Right lobe of liver (tissue), 6 donors: ENCODE measurements around the gene ST7L. TPM values are rescaled to one million over a fixed set of nuclear protein-coding genes. Genes with fewer than 3 reads are reported as not detected.
A peak's percentile ranks its signal among the peaks of the same experiment; 100 is the strongest.

Source experiments
- ATAC-seq, 4 donors: fragments of 200-7000 bp; cut with Tn5 transposase; one replicate each; pipeline ENCODE4 v1.9.1; 2020; ENCODE audit warnings: mild to moderate bottlenecking in 4 of 4, moderate library complexity in 4 of 4
- DNase-seq, 3 donors: peaks; one replicate each; pipeline ENCODE4 v3.0.0-alpha.2; 2020
- H3K27ac ChIP-seq, 3 donors: fragments of 200-600 bp; one replicate each; pipeline ENCODE4 v1.8.0; 2022
- H3K27me3 ChIP-seq, 2 donors: fragments of 200-600 bp; one replicate each; pipeline ENCODE4 v1.8.0; 2022
- H3K36me3 ChIP-seq, 4 donors: fragments of 200-600 bp; sonication (generic) in 1 of 4; one replicate each; pipeline versions ENCODE4 v1.5.1 to v1.8.0; 2017 to 2022; ENCODE audit warnings: control low read depth in 1 of 4
- H3K4me1 ChIP-seq, 4 donors: fragments of 200-600 bp; sonication (generic) in 1 of 4; one replicate each; pipeline versions ENCODE4 v1.5.1 to v1.8.0; 2017 to 2022; ENCODE audit warnings: control low read depth in 1 of 4
- H3K4me3 ChIP-seq, 3 donors: fragments of 200-600 bp; one replicate each; pipeline ENCODE4 v1.8.0; 2022
- H3K9me3 ChIP-seq, 4 donors: fragments of 200-600 bp; sonication (generic) in 1 of 4; one replicate each; pipeline versions ENCODE4 v1.5.1 to v1.8.0; 2017 to 2022; ENCODE audit warnings: control low read depth in 1 of 4
- POLR2A ChIP-seq: fragments of 450-650 bp; IDR thresholded peaks from one replicate; pipeline ENCODE4 v1.6.1; 2017; ENCODE audit warnings: antibody characterized with exemption, mild to moderate bottlenecking
- WGBS: methylation state at CpG from one replicate; pipeline ENCODE4 v1.1.6; 2018; ENCODE audit warnings: low coverage, low lambda C conversion rate; ENCODE audit not compliant: insufficient coverage; ENCODE audit errors: missing lambda C conversion rate; 5-methylcytosine and 5-hydroxymethylcytosine counted together
- intact Hi-C, 2 donors: fragments of 100-400 bp; cut with DNase I; formaldehyde crosslinking; loops; one replicate each; pipeline versions ENCODE4 v1.11.2 to v1.14.1; 2022
- total RNA-seq, 6 experiments: library from RNA; depleted of rRNA in 2 of 6; stranded (reverse); fragments of >200 nt in 2 of 6; fragmentation: NEBNext Ultra II Directional in 3 of 6; extraction: Animal tissue kit (Norgen Biotek cat#: 25700) in 3 of 6; gene quantifications; one replicate each; pipeline versions ENCODE4 v1.1.0 to v1.2.4, GENCODE V29; 2016 to 2023
- TF ChIP-seq, protein P1 (sequence below), 4 donors: fragments of 200-600 bp in 3 of 4; fragments of 450-650 bp in 1 of 4; IDR thresholded peaks; one replicate each; pipeline versions ENCODE4 v1.5.1 to v1.8.0; 2016 to 2022; ENCODE audit warnings: antibody characterized with exemption in 4 of 4, mild to moderate bottlenecking in 2 of 4
- donor health status: DM: no; HTN: yes; CAD: no.
- donor health status: DM: no; HTN: no; CAD: no.
- donor health status: DM: no; HTN: no; CAD: no.
- donor health status: DM: no; HTN: yes; CAD: no.
- donor health status: DM: no; HTN: yes; CAD: no.

The ST7L gene
- total RNA-seq, 6 experiments from 2014 or later, result 7.4 to 12.7 (median 8.6) TPM

GRCh38 chr1:112504661-112505399 is 114.1 kb downstream of the ST7L start:
- H3K9me3 ChIP-seq, result no peaks in the 10 kb centered on the region
- ATAC-seq (no peak), DNase-seq (no peak)
- WGBS, result 0% methylated on average over 1 of the region's 6 CpGs
- TF ChIP-seq POLR2A, result no peak
- TF ChIP-seq, protein P1, sequence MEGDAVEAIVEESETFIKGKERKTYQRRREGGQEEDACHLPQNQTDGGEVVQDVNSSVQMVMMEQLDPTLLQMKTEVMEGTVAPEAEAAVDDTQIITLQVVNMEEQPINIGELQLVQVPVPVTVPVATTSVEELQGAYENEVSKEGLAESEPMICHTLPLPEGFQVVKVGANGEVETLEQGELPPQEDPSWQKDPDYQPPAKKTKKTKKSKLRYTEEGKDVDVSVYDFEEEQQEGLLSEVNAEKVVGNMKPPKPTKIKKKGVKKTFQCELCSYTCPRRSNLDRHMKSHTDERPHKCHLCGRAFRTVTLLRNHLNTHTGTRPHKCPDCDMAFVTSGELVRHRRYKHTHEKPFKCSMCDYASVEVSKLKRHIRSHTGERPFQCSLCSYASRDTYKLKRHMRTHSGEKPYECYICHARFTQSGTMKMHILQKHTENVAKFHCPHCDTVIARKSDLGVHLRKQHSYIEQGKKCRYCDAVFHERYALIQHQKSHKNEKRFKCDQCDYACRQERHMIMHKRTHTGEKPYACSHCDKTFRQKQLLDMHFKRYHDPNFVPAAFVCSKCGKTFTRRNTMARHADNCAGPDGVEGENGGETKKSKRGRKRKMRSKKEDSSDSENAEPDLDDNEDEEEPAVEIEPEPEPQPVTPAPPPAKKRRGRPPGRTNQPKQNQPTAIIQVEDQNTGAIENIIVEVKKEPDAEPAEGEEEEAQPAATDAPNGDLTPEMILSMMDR (IDR thresholded peaks at IDR 0.05), result no peak
- intact Hi-C loops, result loop anchor here (5.0 to 10.0 kb wide), 2 partner anchors 200 to 207 kb away; partner anchors contain the start of gene RHOC (in 1 of the 2)
- H3K27ac ChIP-seq, result no peak overlapping the region
- H3K27me3 ChIP-seq, result peaks cover 4 to 29% of the 10 kb centered on the region in 2 donors
- no peak overlapping the region for H3K4me3 ChIP-seq
- no peaks in the 10 kb centered on the region for H3K36me3 ChIP-seq
- peaks cover 0 to 20% (median 4%) of the 10 kb centered on the region in 4 donors for H3K4me1 ChIP-seq

- 73% methylated on average over 7 of the region's 11 CpGs for WGBS
- H3K4me3 ChIP-seq, result no peak overlapping the region
- no peaks in the 10 kb centered on the region for H3K36me3 ChIP-seq
- no peak for TF ChIP-seq POLR2A
- TF ChIP-seq, protein P1 (IDR thresholded peaks at IDR 0.05), result no peak
- peaks cover under 1 to 22% of the 10 kb centered on the region in 2 donors for H3K27me3 ChIP-seq
- ATAC-seq, result no peak
- H3K4me1 ChIP-seq, result peaks cover 0 to 20% (median 4%) of the 10 kb centered on the region in 4 donors
- H3K9me3 ChIP-seq, result no peaks in the 10 kb centered on the region
- no peak overlapping the region for H3K27ac ChIP-seq
- intact Hi-C loops, result loop anchor here (5.0 to 10.0 kb wide), 2 partner anchors 201 to 208 kb away; partner anchors contain the start of gene RHOC (in 1 of the 2)
- DNase-seq, result no peak
These were observed 114.8 kb downstream of the ST7L start for GRCh38 chr1:112504001-112504660.

- H3K27ac ChIP-seq, result no peak overlapping the region
- intact Hi-C loops, result loop anchor here (5.0 to 10.0 kb wide), 2 partner anchors 202 to 209 kb away; partner anchors contain the start of gene RHOC (in 1 of the 2)
- H3K4me1 ChIP-seq, result peaks cover 0 to 8% (median under 1%) of the 10 kb centered on the region in 4 donors
- peaks cover 0 to 10% of the 10 kb centered on the region in 2 donors for H3K27me3 ChIP-seq
- no peaks in the 10 kb centered on the region for H3K36me3 ChIP-seq
- DNase-seq (no peak), ATAC-seq (no peak)
- 67% methylated on average over 1 of the region's 2 CpGs for whole genome bisulfite sequencing
- no peak overlapping the region for H3K4me3 ChIP-seq
- TF ChIP-seq, protein P1 (IDR thresholded peaks at IDR 0.05), result no peak
- no peak for TF ChIP-seq POLR2A
- no peaks in the 10 kb centered on the region for H3K9me3 ChIP-seq
These were observed 116.1 kb downstream of the ST7L start for GRCh38 chr1:112502826-112503225.

- TF ChIP-seq POLR2A, result no peak
- TF ChIP-seq, protein P1 (IDR thresholded peaks at IDR 0.05), result peak; percentile 59 to 69 (median 64)
- Histone ChIP-seq H3K27ac (no peak overlapping the region), H3K9me3 (no peaks in the 10 kb centered on the region), H3K4me1 (peaks cover 0 to 6% (median 0%) of the 10 kb centered on the region in 4 donors), H3K4me3 (peak overlapping the region; percentile 51 to 58 (median 53)), H3K27me3 (peaks cover 0 to 9% of the 10 kb centered on the region in 2 donors), H3K36me3 (no peaks in the 10 kb centered on the region)
- DNase-seq, result peak; percentile 59 to 76 (median 75)
- intact Hi-C loops, result loop anchor here (5.0 to 10.0 kb wide), 2 partner anchors 203 to 210 kb away; partner anchors contain the start of gene RHOC (in 1 of the 2)
- peak; percentile 81 to 95 (median 86) for ATAC-seq
- WGBS, result 5% methylated on average over 35 of the region's 65 CpGs
These were observed 116.9 kb downstream of the ST7L start for GRCh38 chr1:112501810-112502641.
